Adrenal gland (tissue), 5 donors: ENCODE measurements around the gene CNKSR3.

Source experiments
- POLR2A ChIP-seq, 2 donors: fragments of 450-650 bp; IDR thresholded peaks; one replicate each; pipeline ENCODE4 v1.6.1; 2017; ENCODE audit warnings: antibody characterized with exemption in 2 of 2, mild to moderate bottlenecking in 2 of 2, moderate library complexity in 1 of 2
- TF ChIP-seq, protein P1 (sequence below), 6 experiments: fragments of 450-650 bp in 4 of 6; fragments of 200-600 bp in 2 of 6; sonication (generic) in 1 of 6; IDR thresholded peaks; 1 replicate in 5 of 6; 2 replicates in 1 of 6; pipeline versions ENCODE4 v1.5.1 to v1.8.0; 2016 to 2021; ENCODE audit warnings: antibody characterized with exemption in 6 of 6, mild to moderate bottlenecking in 2 of 6, moderate library complexity in 1 of 6
- donor health status: DM: no; HTN: no; CAD: no.

DNA sequence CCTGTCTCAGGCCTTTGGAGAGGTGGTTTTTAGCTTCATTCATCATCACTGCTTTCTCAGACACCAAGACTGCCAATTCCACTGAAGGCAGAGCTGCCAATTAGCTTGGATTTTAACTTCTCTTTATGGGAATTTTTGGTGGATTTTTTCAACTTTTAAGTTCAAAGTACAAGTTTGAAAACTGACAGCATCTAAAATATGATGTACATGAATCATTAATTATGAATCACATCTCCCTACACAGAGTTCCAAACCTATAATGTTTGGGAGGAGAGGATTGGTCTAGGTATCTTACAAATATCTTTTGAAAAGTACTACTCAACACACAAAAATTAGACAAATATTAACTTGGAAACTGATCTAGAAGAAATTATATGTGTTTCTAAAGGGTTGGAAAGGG, 25.5 kb downstream of the CNKSR3 start:
- TF ChIP-seq, protein P1, sequence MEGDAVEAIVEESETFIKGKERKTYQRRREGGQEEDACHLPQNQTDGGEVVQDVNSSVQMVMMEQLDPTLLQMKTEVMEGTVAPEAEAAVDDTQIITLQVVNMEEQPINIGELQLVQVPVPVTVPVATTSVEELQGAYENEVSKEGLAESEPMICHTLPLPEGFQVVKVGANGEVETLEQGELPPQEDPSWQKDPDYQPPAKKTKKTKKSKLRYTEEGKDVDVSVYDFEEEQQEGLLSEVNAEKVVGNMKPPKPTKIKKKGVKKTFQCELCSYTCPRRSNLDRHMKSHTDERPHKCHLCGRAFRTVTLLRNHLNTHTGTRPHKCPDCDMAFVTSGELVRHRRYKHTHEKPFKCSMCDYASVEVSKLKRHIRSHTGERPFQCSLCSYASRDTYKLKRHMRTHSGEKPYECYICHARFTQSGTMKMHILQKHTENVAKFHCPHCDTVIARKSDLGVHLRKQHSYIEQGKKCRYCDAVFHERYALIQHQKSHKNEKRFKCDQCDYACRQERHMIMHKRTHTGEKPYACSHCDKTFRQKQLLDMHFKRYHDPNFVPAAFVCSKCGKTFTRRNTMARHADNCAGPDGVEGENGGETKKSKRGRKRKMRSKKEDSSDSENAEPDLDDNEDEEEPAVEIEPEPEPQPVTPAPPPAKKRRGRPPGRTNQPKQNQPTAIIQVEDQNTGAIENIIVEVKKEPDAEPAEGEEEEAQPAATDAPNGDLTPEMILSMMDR (IDR thresholded peaks at IDR 0.05), result no peak
- no peak for TF ChIP-seq POLR2A (IDR thresholded peaks at IDR 0.05)
